RCC 7860 (cell line): ENCODE data around the gene INPP5A.

Experiments used
- DNase-seq: peaks from one replicate; pipeline ENCODE4 v3.0.0-alpha.2; 2015; ENCODE audit warnings: low spot score
- FAIRE-seq: peaks from 2 replicates; lab custom pipeline; 2012; peaks lifted over from hg19 to GRCh38; lab: Jason Lieb, UNC

The INPP5A gene

GRCh38 chr10:132534391-132535064 lies 3.1 kb upstream of the INPP5A start:
- no peak for FAIRE-seq
- DNase-seq, result peak; percentile 37

- DNase-seq (no peak), FAIRE-seq (no peak)
Observed at GRCh38 chr10:132535065-132535651, 2.4 kb upstream of the INPP5A start.

- no peak for FAIRE-seq
- DNase-seq, result no peak
Observed at GRCh38 chr10:132536241-132536876, 1.2 kb upstream of the INPP5A start.

GRCh38 chr10:132536877-132537683 lies 507 bp upstream of the INPP5A start:
- no peak for FAIRE-seq
- peak; percentile 97 for DNase-seq

- DNase-seq, result no peak
- no peak for FAIRE-seq
Observed at GRCh38 chr10:132538031-132538789, 623 bp downstream of the INPP5A start.

- FAIRE-seq, result no peak
- no peak for DNase-seq
Observed at GRCh38 chr10:132538790-132539421, 1.3 kb downstream of the INPP5A start.

GRCh38 chr10:132539431-132539839 lies 1.8 kb downstream of the INPP5A start:
- DNase-seq (no peak), FAIRE-seq (no peak)

GRCh38 chr10:132539894-132540293 lies 2.3 kb downstream of the INPP5A start:
- FAIRE-seq, result peak; percentile 72
- DNase-seq, result no peak

- no peak for DNase-seq
- FAIRE-seq, result no peak
Observed at GRCh38 chr10:132540456-132540855, 2.9 kb downstream of the INPP5A start.

- no peak for DNase-seq
- FAIRE-seq, result no peak
Observed at GRCh38 chr10:132541129-132541528, 3.5 kb downstream of the INPP5A start.

- FAIRE-seq, result no peak
- DNase-seq, result no peak
Observed at GRCh38 chr10:132541601-132542011, 4.0 kb downstream of the INPP5A start.

- DNase-seq (no peak), FAIRE-seq (no peak)
Observed at GRCh38 chr10:132542086-132542775, 4.6 kb downstream of the INPP5A start.

- DNase-seq, result no peak
- FAIRE-seq, result no peak
Observed at GRCh38 chr10:132542819-132543218, 5.2 kb downstream of the INPP5A start.

GRCh38 chr10:132543916-132544743 lies 6.5 kb downstream of the INPP5A start:
- DNase-seq, result no peak
- FAIRE-seq, result no peak

GRCh38 chr10:132544744-132545658 lies 7.4 kb downstream of the INPP5A start:
- DNase-seq, result no peak
- no peak for FAIRE-seq

- no peak for FAIRE-seq
- DNase-seq, result no peak
Observed at GRCh38 chr10:132545659-132546367, 8.2 kb downstream of the INPP5A start.
